ENCODE results near the gene INTS3. TPM values are rescaled to one million over a fixed set of nuclear protein-coding genes. Genes with fewer than 3 reads are reported as not detected.

Gene INTS3
- total and polyA plus RNA-seq, 9 of the 15 experiments (the other 6 are each of a cell fraction or from before 2014, with no cell fraction given) = 6.3 to 24.1 (median 14.3) TPM

DNA sequence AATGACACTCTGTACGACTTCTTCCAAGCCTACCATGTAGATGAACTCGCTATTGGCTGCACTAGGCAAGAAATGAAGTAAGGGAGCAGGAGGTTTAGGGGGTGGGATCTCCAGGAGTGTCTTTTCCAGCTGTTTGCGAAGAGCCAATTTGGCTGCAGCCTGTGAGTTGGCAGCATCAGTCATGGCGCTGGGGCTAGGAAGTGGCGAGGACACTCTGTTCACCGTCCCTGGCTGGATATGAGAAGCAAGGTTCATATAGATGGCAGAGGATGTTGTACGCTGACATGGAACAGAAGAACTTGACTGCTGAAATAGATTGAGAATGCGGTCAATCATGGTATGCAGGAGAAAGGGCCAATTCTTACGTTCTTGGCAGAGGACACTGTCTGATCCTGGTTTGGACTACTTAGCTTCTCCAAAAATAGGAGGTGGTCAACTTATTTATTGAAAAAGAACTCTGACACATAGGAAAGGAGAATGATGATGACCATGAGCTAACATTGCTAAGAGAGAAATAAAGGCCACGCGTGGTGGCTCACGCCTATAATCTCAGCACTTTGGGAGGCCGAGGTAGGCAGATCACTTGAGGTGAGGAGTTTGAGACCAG, 88.5 kb downstream of the INTS3 start (continued):
- no peak for TF ChIP-seq BCLAF1 (IDR thresholded peaks at IDR 0.05; ENCODE audit: borderline replicate concordance in 1 of 2, control insufficient read depth in 1 of 2, low read depth in 2 of 2, low read length in 1 of 2)
- no peak for TF ChIP-seq ARID3B (CRISPR knock-in tag; IDR thresholded peaks at IDR 0.05; ENCODE audit: borderline replicate concordance)
- no peak for TF ChIP-seq ZNF444 (CRISPR knock-in tag; IDR thresholded peaks at IDR 0.05)
- no peak for TF ChIP-seq GABPB2 (CRISPR knock-in tag; conservative IDR thresholded peaks at IDR 0.05)
- no peak for TF ChIP-seq FOXA3 (CRISPR knock-in tag; conservative IDR thresholded peaks at IDR 0.05 in 1 of 2, IDR thresholded peaks at IDR 0.05 in 1 of 2)

Measured in K562 (cell line).